ENCODE data around the gene TDRD7.

- TF ChIP-seq EP300 (IDR thresholded peaks at IDR 0.05) (no peak), CTCF (IDR thresholded peaks at IDR 0.05) (no peak), POLR2A (IDR thresholded peaks at IDR 0.05) (no peak)
Measured at GRCh38 chr9:97372580-97372979, 39.3 kb upstream of the TDRD7 start.
